HepG2 (cell line): Measurements from ENCODE around the gene HIPK3. TPM values are rescaled to one million over a fixed set of nuclear protein-coding genes. Genes with fewer than 3 reads are reported as not detected.

Experiments used
- ATAC-seq: fragments of 200-7000 bp; cut with Tn5 transposase; 3 replicates; pipeline ENCODE4 v1.9.1; 2020; ENCODE audit warnings: mild to moderate bottlenecking, moderate library complexity
- BruUV-seq: library from RNA; stranded (reverse); fragments of 400-500 nt; replicated peaks from 2 replicates; lab custom pipeline; 2021; lab: Mats Ljungman, UMichigan
- CTCF ChIA-PET: fragments of 300-600 bp; formaldehyde crosslinking; extraction: SDS; loops from one replicate; lab custom pipeline; 2021; ENCODE audit warnings: low total read pairs, inconsistent platforms, low intra/inter-chr PET ratio; lab: Yijun Ruan, JAX
- POLR2A ChIA-PET: fragments of 350-600 bp; sonication (Branson Sonifier 250); formaldehyde crosslinking; loops from one replicate; lab custom pipeline; 2020; ENCODE audit warnings: antibody characterized with exemption, inconsistent platforms; lab: Yijun Ruan, JAX
- DNase-seq: peaks from one replicate; pipeline ENCODE4 v3.0.0-alpha.2; 2015; ENCODE audit warnings: low spot score
- FAIRE-seq: peaks from 3 replicates; lab custom pipeline; 2011; peaks lifted over from hg19 to GRCh38; lab: Jason Lieb, UNC
- H2AFZ ChIP-seq: one replicate; pipeline ENCODE4 v1.6.1; 2011; ENCODE audit warnings: low read length, inconsistent platforms
- H3K27ac ChIP-seq: fragments of 300-600 bp; 3 replicates; pipeline ENCODE4 v1.8.0; 2011; ENCODE audit warnings: mixed run types, mild to moderate bottlenecking, mixed read lengths, low read length, inconsistent platforms; ENCODE audit not compliant: insufficient read depth; ENCODE audit errors: extremely low read length
- H3K27me3 ChIP-seq, 2 experiments: fragments of 200-600 bp in 1 of 2; 2 replicates in 1 of 2; 3 replicates in 1 of 2; pipeline versions ENCODE4 v1.6.0 to v1.8.0; 2011; ENCODE audit warnings: low read length in 2 of 2, mild to moderate bottlenecking in 2 of 2, moderate library complexity in 2 of 2, inconsistent platforms in 1 of 2; ENCODE audit not compliant: insufficient read depth in 2 of 2, control insufficient read depth in 1 of 2
- H3K36me3 ChIP-seq, 2 experiments: fragments of 200-600 bp in 1 of 2; replicated peaks in 1 of 2; 2 replicates in 1 of 2; 3 replicates in 1 of 2; pipeline versions ENCODE4 v1.5.1 to v1.8.0; 2011; ENCODE audit warnings: low read length in 2 of 2, inconsistent platforms in 1 of 2; ENCODE audit not compliant: insufficient read depth in 2 of 2, control insufficient read depth in 1 of 2
- H3K4me1 ChIP-seq: 2 replicates; pipeline ENCODE4 v1.5.1; 2012; ENCODE audit warnings: low read length, inconsistent platforms; ENCODE audit not compliant: insufficient read depth
- H3K4me2 ChIP-seq: 2 replicates; pipeline ENCODE4 v1.6.0; 2011; ENCODE audit warnings: low read depth, low read length, inconsistent platforms
- H3K4me3 ChIP-seq, 3 experiments: fragments of 200-600 bp in 1 of 3; sonication (generic), shearing (Covaris generic) in 1 of 3; replicated peaks in 1 of 3; 2 replicates each; pipeline ENCODE4 v1.5.1; 2011 to 2016; ENCODE audit warnings: low read length in 3 of 3, inconsistent platforms in 2 of 3, low read depth in 2 of 3, mild to moderate bottlenecking in 2 of 3, control low read depth in 1 of 3, mixed read lengths in 1 of 3; ENCODE audit not compliant: insufficient read depth in 1 of 3
- H3K79me2 ChIP-seq: one replicate; pipeline ENCODE4 v1.6.1; 2011; ENCODE audit warnings: low read length, inconsistent platforms; ENCODE audit not compliant: insufficient read depth
- H3K9ac ChIP-seq: 2 replicates; pipeline ENCODE4 v1.6.0; 2011; ENCODE audit warnings: mild to moderate bottlenecking, low read depth, low read length, inconsistent platforms; ENCODE audit not compliant: insufficient read depth
- H3K9me3 ChIP-seq: 2 replicates; pipeline ENCODE4 v1.5.1; 2012; ENCODE audit warnings: mild to moderate bottlenecking, low read length
- H4K20me1 ChIP-seq: 2 replicates; pipeline ENCODE4 v1.6.0; 2011; ENCODE audit warnings: inconsistent platforms, mild to moderate bottlenecking, low read length, moderate library complexity; ENCODE audit not compliant: insufficient read depth
- CTCF ChIP-seq: sonication (generic); formaldehyde crosslinking; IDR thresholded peaks from 2 replicates; pipeline ENCODE4 v1.5.0; 2020; ENCODE audit warnings: mild to moderate bottlenecking, missing genetic modification reagents, moderate library complexity
- GRHL1 ChIP-seq: sonication (generic); formaldehyde crosslinking; conservative IDR thresholded peaks from 2 replicates; pipeline ENCODE4 v1.8.0; 2022; ENCODE audit warnings: missing genetic modification reagents
- NONO ChIP-seq, 2 experiments: fragments of 450-650 bp in 1 of 2; sonication (generic) in 1 of 2; formaldehyde crosslinking in 1 of 2; IDR thresholded peaks in 1 of 2; conservative IDR thresholded peaks in 1 of 2; 2 replicates each; pipeline versions ENCODE4 v1.6.1 to v1.8.0; 2017 to 2022; ENCODE audit warnings: mild to moderate bottlenecking in 1 of 2, missing genetic modification reagents in 1 of 2, moderate library complexity in 1 of 2
- PAWR ChIP-seq: sonication (generic); formaldehyde crosslinking; IDR thresholded peaks from 2 replicates; pipeline ENCODE4 v1.4.0; 2020; ENCODE audit warnings: missing genetic modification reagents, mild to moderate bottlenecking, borderline replicate concordance
- PHB2 ChIP-seq: fragments of 450-650 bp; IDR thresholded peaks from 2 replicates; pipeline ENCODE4 v1.6.1; 2018; ENCODE audit not compliant: partially characterized antibody
- RELA ChIP-seq: sonication (generic); formaldehyde crosslinking; IDR thresholded peaks from 2 replicates; pipeline ENCODE4 v1.4.0; 2020; ENCODE audit warnings: missing genetic modification reagents
- TERF1 ChIP-seq: sonication (generic); formaldehyde crosslinking; IDR thresholded peaks from 2 replicates; pipeline ENCODE4 v1.8.0; 2022; ENCODE audit warnings: mild to moderate bottlenecking, missing genetic modification reagents, moderate library complexity
- ZIK1 ChIP-seq: sonication (generic); formaldehyde crosslinking; IDR thresholded peaks from 2 replicates; pipeline ENCODE4 v1.5.0; 2020; ENCODE audit warnings: mild to moderate bottlenecking, low read depth, missing genetic modification reagents, borderline replicate concordance
- ZNF143 ChIP-seq: sonication (generic); formaldehyde crosslinking; IDR thresholded peaks from 2 replicates; pipeline ENCODE4 v1.4.0; 2020; ENCODE audit warnings: missing genetic modification reagents
- ZNF33A ChIP-seq: sonication (generic); formaldehyde crosslinking; IDR thresholded peaks from 2 replicates; pipeline ENCODE4 v1.5.1; 2020; ENCODE audit warnings: missing genetic modification reagents, mild to moderate bottlenecking, moderate library complexity, borderline replicate concordance
- ZNF580 ChIP-seq: IDR thresholded peaks from 2 replicates; pipeline ENCODE4 v1.6.1; 2016; ENCODE audit warnings: low read depth, borderline replicate concordance
- ZNF770 ChIP-seq: sonication (generic); formaldehyde crosslinking; IDR thresholded peaks from 2 replicates; pipeline ENCODE4 v1.5.0; 2020; ENCODE audit warnings: mild to moderate bottlenecking, missing genetic modification reagents
- WGBS: methylation state at CpG from one replicate; pipeline ENCODE4 v1.1.6; 2017; ENCODE audit warnings: low lambda C conversion rate; 5-methylcytosine and 5-hydroxymethylcytosine counted together
- in situ Hi-C: cut with HindIII; loops from 2 replicates; pipeline ENCODE4 v1.10.0; 2017; ENCODE audit warnings: low pct_unique_long_range_greater_than_20kb; ENCODE audit not compliant: extremely low pct_ligation_motif_present
- intact Hi-C: fragments of 100-400 bp; cut with micrococcal nuclease; formaldehyde crosslinking; loops from one replicate; pipeline ENCODE4 v1.10.0; 2022; ENCODE audit not compliant: unreplicated experiment
- polyA plus RNA-seq, 8 experiments: library from polyadenylated mRNA; depleted of rRNA in 3 of 8; stranded (reverse) in 7 of 8; unstranded in 1 of 8; fragments of >200 nt; fragmentation: Illumina TruSeq in 4 of 8; extraction: Trizol in 4 of 8; gene quantifications; 2 replicates each; pipeline versions ENCODE4 v1.2.1 to v1.2.3, GENCODE V29; 2011 to 2016; ENCODE audit warnings: low read depth in 4 of 8, missing spikeins in 1 of 8, mixed read lengths in 1 of 8; ENCODE audit not compliant: insufficient read depth in 1 of 8
- total RNA-seq, 5 experiments: library from RNA; depleted of rRNA; stranded (reverse); fragments of >200 nt; fragmentation: Illumina TruSeq; extraction: Trizol; gene quantifications; 2 replicates each; pipeline ENCODE4 v1.2.3, GENCODE V29; 2016; ENCODE audit warnings: low read depth in 1 of 5

HIPK3 gene
- total and polyA plus RNA-seq, 2 of the 13 experiments (the other 11 are each of a cell fraction or from before 2014, with no cell fraction given) = 20.5 to 44.3 TPM

- TF ChIP-seq ZNF770 (CRISPR knock-in tag) = peak; percentile 81
These were observed 105.1 kb downstream of the HIPK3 start (continued) for GRCh38 chr11:33362051-33362910.

- Histone ChIP-seq H3K4me2 (no peak overlapping the region), H3K4me3 (no peak overlapping the region), H3K36me3 (no peaks in the 10 kb centered on the region), H3K27ac (no peak overlapping the region), H4K20me1 (no peaks in the 10 kb centered on the region), H2AFZ (no peak overlapping the region), H3K79me2 (no peaks in the 10 kb centered on the region), H3K9me3 (no peaks in the 10 kb centered on the region), H3K27me3 (no peaks in the 10 kb centered on the region; a peak in 1 of 5 replicates), H3K4me1 (peaks cover 29% of the 10 kb centered on the region), H3K9ac (no peak overlapping the region)
- FAIRE-seq (no peak), ATAC-seq (no peak), DNase-seq (no peak)
- no TSS peak for BruUV-seq
- in situ Hi-C loops (no loop called here), intact Hi-C loops (no loop called here)
- ChIA-PET CTCF (no interaction called here), POLR2A (no interaction called here)
- WGBS = 0% methylated on average over 2 of the region's 2 CpGs
- no peak for TF ChIP-seq NONO (IDR thresholded peaks at IDR 0.05)
- no peak for TF ChIP-seq NONO (CRISPR knock-in tag; conservative IDR thresholded peaks at IDR 0.05)
- no peak for TF ChIP-seq ZNF33A (CRISPR knock-in tag)
- no peak for TF ChIP-seq GRHL1 (CRISPR knock-in tag)
- no peak for TF ChIP-seq PHB2
- no peak for TF ChIP-seq RELA
- TF ChIP-seq CTCF (CRISPR knock-in tag) = no peak
- TF ChIP-seq TERF1 (CRISPR knock-in tag) = no peak
- TF ChIP-seq ZIK1 (CRISPR knock-in tag) = no peak
- TF ChIP-seq ZNF143 (CRISPR knock-in tag) = no peak
- TF ChIP-seq PAWR (CRISPR knock-in tag) = no peak
- TF ChIP-seq ZNF580 (CRISPR knock-in tag) = no peak
These were observed 109.7 kb downstream of the HIPK3 start for GRCh38 chr11:33366918-33367317.
